NT2/D1 (cell line): ENCODE results near the gene RHOU.

Experiments used
- DNase-seq: peaks from one replicate; pipeline ENCODE4 v3.0.0-alpha.2; 2011; ENCODE audit warnings: low read depth, low spot score
- H3K27me3 ChIP-seq: 2 replicates; pipeline ENCODE4 v1.6.0; 2011; ENCODE audit warnings: mild to moderate bottlenecking; ENCODE audit not compliant: insufficient read length, insufficient read depth
- H3K36me3 ChIP-seq: 2 replicates; pipeline ENCODE4 v1.6.1; 2011; ENCODE audit warnings: mild to moderate bottlenecking, low read length, mixed read lengths; ENCODE audit not compliant: insufficient read depth, insufficient read length
- H3K4me1 ChIP-seq: 2 replicates; pipeline ENCODE4 v1.5.1; 2011; ENCODE audit not compliant: insufficient read depth, insufficient read length
- H3K4me3 ChIP-seq: 2 replicates; pipeline ENCODE4 v1.5.1; 2011; ENCODE audit warnings: low read depth; ENCODE audit not compliant: insufficient read length
- H3K9ac ChIP-seq: 2 replicates; pipeline ENCODE4 v1.6.0; 2011; ENCODE audit warnings: low read depth; ENCODE audit not compliant: insufficient read length
- H3K9me3 ChIP-seq: 2 replicates; pipeline ENCODE4 v1.5.1; 2011; ENCODE audit warnings: mild to moderate bottlenecking, low read length; ENCODE audit not compliant: insufficient read depth
- SUZ12 ChIP-seq: IDR thresholded peaks from 2 replicates; pipeline ENCODE4 v1.6.1; 2011; ENCODE audit not compliant: insufficient read length, insufficient read depth; ENCODE audit errors: extremely low read depth
- YY1 ChIP-seq: IDR thresholded peaks from 2 replicates; pipeline ENCODE4 v1.6.1; 2011; ENCODE audit not compliant: insufficient read length, insufficient read depth
- ZNF274 ChIP-seq: IDR thresholded peaks from 2 replicates; pipeline ENCODE4 v1.6.1; 2011; ENCODE audit warnings: mild to moderate bottlenecking, low read depth, low read length

The RHOU gene

DNA sequence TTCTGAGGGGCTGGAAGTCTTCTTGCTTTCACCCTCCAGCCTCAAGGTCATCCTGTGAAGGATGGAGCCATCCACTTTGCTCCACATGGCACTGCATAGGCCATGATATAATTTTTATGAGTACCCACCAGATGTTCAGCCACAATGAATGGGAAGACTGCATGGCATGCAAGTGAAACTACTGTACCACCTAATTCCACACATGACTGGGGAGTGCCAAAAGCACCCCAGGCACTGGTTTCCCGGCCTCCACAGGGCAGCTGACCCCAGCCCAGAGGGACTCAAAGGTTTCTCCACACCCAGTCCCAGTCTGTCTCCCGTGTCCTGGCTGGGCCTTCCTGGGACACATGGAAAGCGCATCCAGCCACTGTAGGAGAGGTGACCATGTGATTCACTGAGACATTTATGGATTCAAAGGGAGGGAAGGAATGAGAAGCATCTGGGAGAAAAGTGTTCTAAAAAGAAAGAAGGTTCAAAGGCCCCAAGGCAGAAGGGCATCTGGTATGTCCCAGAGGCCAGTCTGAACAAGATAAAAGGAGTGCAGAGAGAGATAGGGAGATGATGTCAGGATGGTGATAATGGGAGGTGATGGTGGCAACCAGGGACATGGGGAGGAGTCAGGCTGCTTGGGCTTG is 12.1 kb downstream of the RHOU start:
- H3K4me1 ChIP-seq, result no peaks in the 10 kb centered on the region
- no peaks in the 10 kb centered on the region for H3K27me3 ChIP-seq
- H3K36me3 ChIP-seq, result peaks cover 31% of the 10 kb centered on the region
- TF ChIP-seq SUZ12 (no peak), ZNF274 (no peak), YY1 (no peak)
- H3K9me3 ChIP-seq, result no peaks in the 10 kb centered on the region
- H3K4me3 ChIP-seq, result no peak overlapping the region
- DNase-seq, result no peak
- H3K9ac ChIP-seq, result no peak overlapping the region

GRCh38 chr1:228748029-228748428 is 12.8 kb downstream of the RHOU start:
- H3K36me3 ChIP-seq, result peaks cover 25% of the 10 kb centered on the region
- no peaks in the 10 kb centered on the region for H3K27me3 ChIP-seq
- no peak for DNase-seq
- TF ChIP-seq ZNF274 (no peak), SUZ12 (no peak), YY1 (no peak)
- H3K4me1 ChIP-seq, result no peaks in the 10 kb centered on the region
- H3K4me3 ChIP-seq, result no peak overlapping the region
- H3K9me3 ChIP-seq, result no peaks in the 10 kb centered on the region
- H3K9ac ChIP-seq, result no peak overlapping the region

DNA sequence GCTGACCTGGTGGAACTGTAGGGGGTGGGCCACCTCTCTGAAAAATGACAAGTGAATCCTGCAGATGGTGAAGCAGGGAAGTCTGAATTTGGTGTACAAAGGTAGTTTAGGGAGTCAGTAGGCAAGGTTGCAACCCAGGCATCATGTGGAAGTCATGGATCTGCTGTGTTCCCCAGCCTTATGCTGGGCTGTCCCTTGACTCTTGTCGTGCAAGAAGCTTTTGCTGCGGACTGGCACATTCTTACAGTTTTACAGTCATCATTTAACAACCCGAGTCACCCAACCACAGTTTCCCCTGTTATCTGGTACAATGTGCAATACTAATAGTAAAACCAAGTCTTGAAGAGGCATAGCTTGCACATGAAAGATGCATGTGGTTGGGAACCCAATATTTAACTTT is 13.2 kb downstream of the RHOU start:
- Histone ChIP-seq H3K36me3 (peaks cover 21% of the 10 kb centered on the region), H3K4me1 (no peaks in the 10 kb centered on the region), H3K9ac (no peak overlapping the region), H3K27me3 (no peaks in the 10 kb centered on the region), H3K4me3 (no peak overlapping the region), H3K9me3 (no peaks in the 10 kb centered on the region)
- TF ChIP-seq YY1 (no peak), ZNF274 (no peak), SUZ12 (no peak)
- no peak for DNase-seq

DNA sequence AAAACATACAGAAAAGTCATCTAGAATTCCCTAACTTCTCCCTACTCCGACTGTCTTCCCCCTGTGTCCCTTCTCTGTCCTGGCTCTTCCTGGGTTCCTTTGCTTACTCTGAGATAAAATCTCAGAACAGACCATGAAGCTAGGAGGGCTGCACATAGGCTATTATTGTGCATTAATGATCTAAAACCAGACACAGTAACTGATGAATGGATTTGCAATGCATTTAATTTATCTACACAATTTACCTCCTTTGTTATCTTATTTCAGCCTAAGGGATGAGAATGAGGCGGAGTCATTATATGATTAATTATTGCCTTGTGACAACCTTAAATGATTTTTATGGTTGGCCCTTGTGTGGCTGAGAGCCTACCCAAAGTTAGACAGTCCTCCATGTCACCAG is 14.5 kb downstream of the RHOU start:
- no peak for DNase-seq

GRCh38 chr1:228750915-228751314 is 15.6 kb downstream of the RHOU start:
- no peaks in the 10 kb centered on the region for H3K27me3 ChIP-seq

More for the DNA sequence above, 14.5 kb downstream of the RHOU start:
- TF ChIP-seq ZNF274, result no peak
- no peak for TF ChIP-seq YY1
- no peak for TF ChIP-seq SUZ12
- Histone ChIP-seq H3K27me3 (no peaks in the 10 kb centered on the region), H3K9me3 (no peaks in the 10 kb centered on the region), H3K9ac (no peak overlapping the region), H3K4me3 (no peak overlapping the region), H3K36me3 (peaks cover 8% of the 10 kb centered on the region), H3K4me1 (no peaks in the 10 kb centered on the region)

DNA sequence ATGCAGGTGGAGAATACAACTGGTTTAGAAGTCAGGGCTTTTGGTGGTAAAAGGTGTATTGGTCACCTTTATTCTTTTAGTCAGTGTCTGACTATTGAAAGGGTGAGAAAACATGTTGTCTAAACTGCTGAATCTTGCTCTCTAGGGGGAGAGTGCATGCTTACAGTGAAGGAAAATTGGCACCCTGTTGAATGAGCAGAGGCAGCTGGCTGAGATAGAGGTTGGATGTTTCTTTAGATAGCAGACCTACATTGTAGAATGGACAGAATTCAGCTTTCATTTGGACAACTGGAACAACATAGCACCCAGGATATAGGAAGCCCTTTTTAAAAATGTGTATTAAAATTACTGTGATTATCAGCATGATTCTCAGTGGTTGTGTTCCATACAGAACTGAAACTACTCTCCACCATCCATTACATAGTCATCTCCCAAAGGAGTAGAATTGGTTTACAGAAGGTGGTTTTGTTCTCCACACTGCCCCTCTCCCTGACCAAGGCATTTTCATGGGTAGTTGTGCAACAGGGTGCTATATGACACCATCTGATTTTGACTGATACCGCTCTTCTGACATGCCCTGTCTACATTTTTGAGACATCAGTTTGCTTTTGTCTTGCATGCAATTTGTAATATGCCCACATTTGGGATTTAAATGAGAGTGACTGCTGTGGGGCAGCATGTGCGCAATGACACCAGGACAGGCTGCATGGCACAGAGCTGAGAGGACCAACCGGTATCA is 16.2 kb downstream of the RHOU start:
- Histone ChIP-seq H3K36me3 (peaks cover 3% of the 10 kb centered on the region), H3K27me3 (no peaks in the 10 kb centered on the region), H3K4me1 (no peaks in the 10 kb centered on the region), H3K9me3 (no peaks in the 10 kb centered on the region), H3K4me3 (no peak overlapping the region), H3K9ac (no peak overlapping the region)
- no peak for TF ChIP-seq ZNF274
- no peak for TF ChIP-seq SUZ12
- TF ChIP-seq YY1, result no peak
- no peak for DNase-seq

More at GRCh38 chr1:228750915-228751314, 15.6 kb downstream of the RHOU start:
- no peak for DNase-seq
- Histone ChIP-seq H3K4me3 (no peak overlapping the region), H3K4me1 (no peaks in the 10 kb centered on the region), H3K36me3 (peaks cover 4% of the 10 kb centered on the region), H3K9ac (no peak overlapping the region), H3K9me3 (no peaks in the 10 kb centered on the region)
- no peak for TF ChIP-seq SUZ12
- no peak for TF ChIP-seq YY1
- TF ChIP-seq ZNF274, result no peak

DNA sequence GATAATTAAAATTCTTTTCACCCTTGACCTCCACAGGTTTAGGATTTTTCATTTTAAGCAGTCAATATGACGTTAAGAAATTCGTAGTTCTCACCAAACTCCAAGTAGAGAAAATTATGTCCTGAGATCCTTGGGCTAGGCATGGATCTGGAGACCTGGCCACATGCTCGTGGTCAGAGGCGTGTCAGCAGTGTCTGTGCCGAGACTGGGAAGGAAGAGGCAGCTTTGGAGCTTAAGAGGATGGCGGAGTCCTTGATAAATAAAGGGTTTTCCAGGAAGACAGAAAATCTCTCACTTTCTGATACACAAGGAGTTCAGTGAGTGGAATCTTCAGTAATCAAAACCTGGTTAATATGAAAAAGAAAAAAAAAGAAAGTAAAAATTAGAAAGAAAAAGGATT is 17.0 kb downstream of the RHOU start:
- no peak overlapping the region for H3K9ac ChIP-seq
- H3K9me3 ChIP-seq, result no peaks in the 10 kb centered on the region
- no peaks in the 10 kb centered on the region for H3K36me3 ChIP-seq
- no peak overlapping the region for H3K4me3 ChIP-seq
- no peak for TF ChIP-seq YY1
- no peak for TF ChIP-seq ZNF274
- DNase-seq, result no peak
- peaks cover 3% of the 10 kb centered on the region for H3K27me3 ChIP-seq
- no peaks in the 10 kb centered on the region for H3K4me1 ChIP-seq

DNA sequence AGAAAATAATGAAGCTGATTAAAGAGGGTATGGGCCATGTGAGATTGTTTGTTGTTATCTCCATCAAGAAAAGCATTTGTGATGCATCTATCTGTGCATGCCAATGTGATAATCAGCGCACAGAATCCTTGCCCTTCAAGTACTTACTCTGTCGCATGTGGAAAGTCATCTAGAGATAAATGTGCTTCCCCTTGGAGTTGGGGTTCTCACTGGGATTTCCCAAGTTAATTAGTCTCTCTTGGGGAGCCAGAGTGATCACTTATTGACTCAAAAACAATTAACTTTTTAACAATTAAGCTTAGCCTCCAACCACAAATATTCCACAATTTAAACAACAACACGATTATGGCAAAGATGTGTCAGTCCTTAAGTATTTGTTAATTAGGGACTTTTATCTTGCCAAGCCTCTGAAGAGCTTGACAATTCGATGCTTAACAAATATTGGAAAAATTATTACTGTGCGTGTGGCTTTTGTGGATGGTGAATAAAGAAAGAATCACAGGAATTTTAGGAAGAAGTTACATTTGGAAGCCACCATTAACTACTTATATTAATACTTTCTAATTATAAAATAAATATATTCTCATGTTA is 17.5 kb downstream of the RHOU start:
- no peak for DNase-seq
- Histone ChIP-seq H3K36me3 (no peaks in the 10 kb centered on the region), H3K9ac (no peak overlapping the region), H3K27me3 (peaks cover 3% of the 10 kb centered on the region), H3K9me3 (no peaks in the 10 kb centered on the region), H3K4me1 (no peaks in the 10 kb centered on the region), H3K4me3 (no peak overlapping the region)
- TF ChIP-seq SUZ12, result no peak
- no peak for TF ChIP-seq ZNF274
- TF ChIP-seq YY1, result no peak
